HCT116 (cell line): ENCODE measurements around the gene CAP2. TPM values are rescaled to one million over a fixed set of nuclear protein-coding genes. Genes with fewer than 3 reads are reported as not detected.

Experiments used
- ATAC-seq: fragments of 200-7000 bp; cut with Tn5 transposase; 2 replicates; pipeline ENCODE4 v1.9.1; 2020; ENCODE audit warnings: mild to moderate bottlenecking, moderate library complexity
- BruUV-seq: library from RNA; stranded (reverse); fragments of 400-500 nt; replicated peaks from 2 replicates; lab custom pipeline; 2021; lab: Mats Ljungman, UMichigan
- CTCF ChIA-PET: fragments of 300-600 bp; sonication (Branson Sonifier 250); formaldehyde crosslinking; loops from one replicate; lab custom pipeline; 2021; ENCODE audit warnings: antibody characterized with exemption; lab: Charles Lee
- POLR2A ChIA-PET: fragments of 300-600, 350-600 bp; sonication (Branson Sonifier 250); formaldehyde crosslinking; loops from one replicate; lab custom pipeline; 2021; ENCODE audit warnings: antibody characterized with exemption; lab: Charles Lee
- RAD21 ChIA-PET, 2 experiments: fragments of 300-600 bp; sonication (Branson Sonifier 250); formaldehyde crosslinking; loops; one replicate each; lab custom pipeline; 2023; ENCODE audit warnings: low total read pairs in 2 of 2; ENCODE audit not compliant: uncharacterized antibody in 2 of 2, unreplicated experiment in 2 of 2, low non-redundant PET in 1 of 2; lab: Charles Lee
- DNase-seq: peaks from one replicate; pipeline ENCODE4 v3.0.0-alpha.2; 2010; ENCODE audit warnings: low read depth, low spot score
- H2AFZ ChIP-seq: fragments of 200-600 bp; shearing (Covaris generic), sonication (generic); 2 replicates; pipeline ENCODE4 v1.6.1; 2017; ENCODE audit warnings: low read depth, mixed run types, mixed read lengths, antibody characterized with exemption, low read length; ENCODE audit not compliant: poor library complexity, severe bottlenecking
- H3K27ac ChIP-seq: 2 replicates; pipeline ENCODE4 v1.5.1; 2012; ENCODE audit warnings: low read depth, low read length
- H3K27me3 ChIP-seq: fragments of 200-600 bp; sonication (generic); 2 replicates; pipeline ENCODE4 v1.6.1; 2016; ENCODE audit warnings: mixed run types, low read length, mixed read lengths; ENCODE audit not compliant: insufficient read depth
- H3K36me3 ChIP-seq, 2 experiments: fragments of 200-500 bp in 1 of 2; fragments of 200-600 bp in 1 of 2; sonication (Bioruptor generic) in 1 of 2; sonication (generic) in 1 of 2; 2 replicates each; pipeline versions ENCODE4 v1.5.1 to v1.6.1; 2014 to 2016; ENCODE audit warnings: low read length in 2 of 2, inconsistent platforms in 1 of 2, mixed read lengths in 1 of 2, mixed run types in 1 of 2; ENCODE audit not compliant: insufficient read depth in 2 of 2, control insufficient read depth in 1 of 2
- H3K4me1 ChIP-seq, 2 experiments: fragments of 200-600 bp in 1 of 2; sonication (generic) in 1 of 2; 2 replicates each; pipeline versions ENCODE4 v1.5.1 to v1.6.1; 2012 to 2017; ENCODE audit warnings: low read length in 2 of 2, inconsistent platforms in 1 of 2, mild to moderate bottlenecking in 1 of 2, mixed read lengths in 1 of 2, mixed run types in 1 of 2, moderate library complexity in 1 of 2; ENCODE audit not compliant: insufficient read depth in 2 of 2, control insufficient read depth in 1 of 2
- H3K4me2 ChIP-seq: fragments of 200-600 bp; sonication (generic); 2 replicates; pipeline ENCODE4 v1.6.1; 2017; ENCODE audit warnings: mixed run types, low read length, mixed read lengths
- H3K4me3 ChIP-seq, 2 experiments: fragments of 200-600 bp in 1 of 2; sonication (generic) in 1 of 2; replicated peaks in 1 of 2; 2 replicates each; pipeline ENCODE4 v1.5.1; 2011 to 2016; ENCODE audit warnings: low read length in 2 of 2, control low read depth in 1 of 2, low read depth in 1 of 2, mild to moderate bottlenecking in 1 of 2, mixed read lengths in 1 of 2, mixed run types in 1 of 2
- H3K79me2 ChIP-seq: fragments of 200-600 bp; sonication (generic); 2 replicates; pipeline ENCODE4 v1.6.1; 2017; ENCODE audit warnings: mild to moderate bottlenecking, mixed run types, low read length, moderate library complexity, mixed read lengths; ENCODE audit not compliant: insufficient read depth
- H3K9ac ChIP-seq: fragments of 200-600 bp; sonication (generic); 2 replicates; pipeline ENCODE4 v1.6.1; 2016; ENCODE audit warnings: low read length, mixed read lengths
- H3K9me2 ChIP-seq: fragments of 200-600 bp; sonication (generic), shearing (Covaris generic); 2 replicates; pipeline ENCODE4 v1.6.1; 2017; ENCODE audit warnings: mixed run types, mild to moderate bottlenecking, moderate library complexity; ENCODE audit not compliant: insufficient read depth
- H3K9me3 ChIP-seq, 2 experiments: fragments of 200-500 bp in 1 of 2; fragments of 200-600 bp in 1 of 2; sonication (Bioruptor generic) in 1 of 2; sonication (generic) in 1 of 2; 2 replicates each; pipeline ENCODE4 v1.6.1; 2014 to 2017; ENCODE audit warnings: low read length in 2 of 2, mixed read lengths in 2 of 2, inconsistent platforms in 1 of 2, low read depth in 1 of 2, mild to moderate bottlenecking in 1 of 2, mixed run types in 1 of 2, moderate library complexity in 1 of 2; ENCODE audit not compliant: control insufficient read depth in 1 of 2, insufficient read depth in 1 of 2
- H4K20me1 ChIP-seq: fragments of 200-600 bp; sonication (generic), shearing (Covaris generic); 2 replicates; pipeline ENCODE4 v1.6.1; 2017; ENCODE audit warnings: mixed run types, mild to moderate bottlenecking, moderate library complexity; ENCODE audit not compliant: insufficient read depth
- ATF3 ChIP-seq: IDR thresholded peaks from 2 replicates; pipeline ENCODE4 v1.6.1; 2012
- CBX3 ChIP-seq: IDR thresholded peaks from 2 replicates; pipeline ENCODE4 v1.6.1; 2012; ENCODE audit warnings: low read depth
- EGR1 ChIP-seq: IDR thresholded peaks from 2 replicates; pipeline ENCODE4 v1.6.1; 2012; ENCODE audit warnings: low read depth
- ELF1 ChIP-seq: IDR thresholded peaks from 2 replicates; pipeline ENCODE4 v1.6.1; 2012; ENCODE audit warnings: low read depth, borderline replicate concordance
- EZH2 ChIP-seq: fragments of 200-600 bp; sonication (generic); IDR thresholded peaks from 2 replicates; pipeline ENCODE4 v1.6.1; 2017; ENCODE audit warnings: antibody characterized with exemption, mixed run types
- EZH2phosphoT487 ChIP-seq: fragments of 200-600 bp; IDR thresholded peaks from 2 replicates; pipeline ENCODE4 v1.6.1; 2018; ENCODE audit warnings: antibody characterized with exemption, borderline replicate concordance
- FOSL1 ChIP-seq: IDR thresholded peaks from 2 replicates; pipeline ENCODE4 v1.6.1; 2012; ENCODE audit warnings: low read depth
- POLR2A ChIP-seq: IDR thresholded peaks from 2 replicates; pipeline ENCODE4 v1.7.0; 2011; ENCODE audit warnings: borderline replicate concordance; ENCODE audit not compliant: insufficient read depth, insufficient read length; ENCODE audit errors: extremely low read depth
- RAD21 ChIP-seq: IDR thresholded peaks from 2 replicates; pipeline ENCODE4 v1.6.1; 2012; ENCODE audit warnings: low read depth, mild to moderate bottlenecking
- SIN3A ChIP-seq: IDR thresholded peaks from 2 replicates; pipeline ENCODE4 v1.6.1; 2012; ENCODE audit warnings: low read depth
- SP1 ChIP-seq: IDR thresholded peaks from 2 replicates; pipeline ENCODE4 v1.6.1; 2012; ENCODE audit warnings: low read depth
- TCF7L2 ChIP-seq: IDR thresholded peaks from 2 replicates; pipeline ENCODE4 v1.7.0; 2011; ENCODE audit warnings: borderline replicate concordance, inconsistent platforms; ENCODE audit not compliant: insufficient read depth, insufficient read length; ENCODE audit errors: extremely low read depth
- YY1 ChIP-seq: IDR thresholded peaks from 2 replicates; pipeline ENCODE4 v1.6.1; 2011; ENCODE audit warnings: low read length, low read depth, moderate library complexity, mild to moderate bottlenecking; ENCODE audit not compliant: insufficient replicate concordance; ENCODE audit errors: extremely low read depth
- ZFX ChIP-seq: fragments of 450-650 bp; IDR thresholded peaks from 2 replicates; pipeline ENCODE4 v1.6.1; 2017
- ZNF274 ChIP-seq: fragments of 200-500 bp; sonication (Bioruptor generic); IDR thresholded peaks from 2 replicates; pipeline ENCODE4 v1.6.1; 2014; ENCODE audit warnings: mild to moderate bottlenecking, low read depth, low read length, inconsistent platforms
- intact Hi-C: fragments of 100-400 bp; cut with micrococcal nuclease; formaldehyde crosslinking; loops from 2 replicates; pipeline ENCODE4 v1.10.0; 2022
- total RNA-seq: library from RNA; stranded (reverse); gene quantifications from one replicate; pipeline ENCODE4 v1.2.1, GENCODE V29; 2021; ENCODE audit not compliant: unreplicated experiment
- TF ChIP-seq, protein P1 (sequence below): IDR thresholded peaks from 2 replicates; pipeline ENCODE4 v1.6.1; 2012; ENCODE audit warnings: low read depth
- TF ChIP-seq, protein P2 (sequence below): IDR thresholded peaks from 2 replicates; pipeline ENCODE4 v1.6.1; 2012
- TF ChIP-seq, protein P3 (sequence below), 3 experiments: fragments of 200-600 bp in 1 of 3; sonication (generic) in 1 of 3; IDR thresholded peaks in 2 of 3; conservative IDR thresholded peaks in 1 of 3; 2 replicates each; pipeline ENCODE4 v1.5.1; 2012 to 2017; ENCODE audit warnings: low read depth in 2 of 3, low read length in 2 of 3, antibody characterized with exemption in 1 of 3, borderline replicate concordance in 1 of 3, control low read depth in 1 of 3, mild to moderate bottlenecking in 1 of 3, mixed read lengths in 1 of 3, mixed run types in 1 of 3, moderate library complexity in 1 of 3; ENCODE audit not compliant: insufficient read depth in 1 of 3
- TF ChIP-seq, protein P4 (sequence below): IDR thresholded peaks from 2 replicates; pipeline ENCODE4 v1.6.1; 2011; ENCODE audit warnings: mild to moderate bottlenecking, low read length, moderate library complexity; ENCODE audit not compliant: insufficient replicate concordance; ENCODE audit errors: extremely low read depth

CAP2 gene
- total RNA-seq, 1 experiment from 2014 or later = 3.8 TPM

DNA sequence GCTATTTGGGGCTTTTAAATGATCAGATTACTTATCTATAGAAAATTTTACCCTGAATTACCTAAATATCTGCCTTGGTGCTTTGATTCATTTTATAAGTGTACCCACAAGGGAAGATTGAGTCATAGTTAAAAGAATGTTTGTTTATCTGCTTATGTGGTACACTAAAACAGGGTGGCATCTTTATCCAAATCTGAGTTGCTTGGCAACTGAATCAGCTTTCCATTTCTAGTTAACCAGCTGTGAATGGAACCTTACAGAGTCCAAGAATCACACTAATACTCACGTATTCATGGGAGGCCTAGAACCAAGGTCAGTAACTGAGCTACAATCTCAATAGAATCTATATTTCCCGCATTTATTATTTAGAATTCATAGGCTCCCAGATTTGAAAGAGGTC, 44.0 kb upstream of the CAP2 start:
- intact Hi-C loops = no loop called here
- CTCF ChIA-PET = no interaction called here
- Histone ChIP-seq H3K79me2 (no peaks in the 10 kb centered on the region), H3K4me1 (peaks cover 12 to 32% of the 10 kb centered on the region in 2 experiments), H3K27me3 (no peaks in the 10 kb centered on the region), H3K36me3 (no peaks in the 10 kb centered on the region), H2AFZ (no peak overlapping the region), H3K4me3 (no peak overlapping the region), H4K20me1 (no peaks in the 10 kb centered on the region)
- DNase-seq (no peak), ATAC-seq (no peak)
- RAD21 ChIA-PET = no interaction called here
- POLR2A ChIA-PET = no interaction called here
- BruUV-seq = no TSS peak
- TF ChIP-seq RAD21 (no peak), ZNF274 (no peak), EGR1 (no peak), ZFX (no peak), SP1 (no peak), EZH2phosphoT487 (no peak), ATF3 (no peak), CBX3 (no peak), FOSL1 (no peak), YY1 (no peak), EZH2 (no peak), SIN3A (no peak), TCF7L2 (no peak), POLR2A (no peak), ELF1 (no peak)
- TF ChIP-seq, protein P1, sequence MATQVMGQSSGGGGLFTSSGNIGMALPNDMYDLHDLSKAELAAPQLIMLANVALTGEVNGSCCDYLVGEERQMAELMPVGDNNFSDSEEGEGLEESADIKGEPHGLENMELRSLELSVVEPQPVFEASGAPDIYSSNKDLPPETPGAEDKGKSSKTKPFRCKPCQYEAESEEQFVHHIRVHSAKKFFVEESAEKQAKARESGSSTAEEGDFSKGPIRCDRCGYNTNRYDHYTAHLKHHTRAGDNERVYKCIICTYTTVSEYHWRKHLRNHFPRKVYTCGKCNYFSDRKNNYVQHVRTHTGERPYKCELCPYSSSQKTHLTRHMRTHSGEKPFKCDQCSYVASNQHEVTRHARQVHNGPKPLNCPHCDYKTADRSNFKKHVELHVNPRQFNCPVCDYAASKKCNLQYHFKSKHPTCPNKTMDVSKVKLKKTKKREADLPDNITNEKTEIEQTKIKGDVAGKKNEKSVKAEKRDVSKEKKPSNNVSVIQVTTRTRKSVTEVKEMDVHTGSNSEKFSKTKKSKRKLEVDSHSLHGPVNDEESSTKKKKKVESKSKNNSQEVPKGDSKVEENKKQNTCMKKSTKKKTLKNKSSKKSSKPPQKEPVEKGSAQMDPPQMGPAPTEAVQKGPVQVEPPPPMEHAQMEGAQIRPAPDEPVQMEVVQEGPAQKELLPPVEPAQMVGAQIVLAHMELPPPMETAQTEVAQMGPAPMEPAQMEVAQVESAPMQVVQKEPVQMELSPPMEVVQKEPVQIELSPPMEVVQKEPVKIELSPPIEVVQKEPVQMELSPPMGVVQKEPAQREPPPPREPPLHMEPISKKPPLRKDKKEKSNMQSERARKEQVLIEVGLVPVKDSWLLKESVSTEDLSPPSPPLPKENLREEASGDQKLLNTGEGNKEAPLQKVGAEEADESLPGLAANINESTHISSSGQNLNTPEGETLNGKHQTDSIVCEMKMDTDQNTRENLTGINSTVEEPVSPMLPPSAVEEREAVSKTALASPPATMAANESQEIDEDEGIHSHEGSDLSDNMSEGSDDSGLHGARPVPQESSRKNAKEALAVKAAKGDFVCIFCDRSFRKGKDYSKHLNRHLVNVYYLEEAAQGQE = no peak
- TF ChIP-seq, protein P2, sequence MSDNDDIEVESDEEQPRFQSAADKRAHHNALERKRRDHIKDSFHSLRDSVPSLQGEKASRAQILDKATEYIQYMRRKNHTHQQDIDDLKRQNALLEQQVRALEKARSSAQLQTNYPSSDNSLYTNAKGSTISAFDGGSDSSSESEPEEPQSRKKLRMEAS = no peak
- TF ChIP-seq, protein P3, sequence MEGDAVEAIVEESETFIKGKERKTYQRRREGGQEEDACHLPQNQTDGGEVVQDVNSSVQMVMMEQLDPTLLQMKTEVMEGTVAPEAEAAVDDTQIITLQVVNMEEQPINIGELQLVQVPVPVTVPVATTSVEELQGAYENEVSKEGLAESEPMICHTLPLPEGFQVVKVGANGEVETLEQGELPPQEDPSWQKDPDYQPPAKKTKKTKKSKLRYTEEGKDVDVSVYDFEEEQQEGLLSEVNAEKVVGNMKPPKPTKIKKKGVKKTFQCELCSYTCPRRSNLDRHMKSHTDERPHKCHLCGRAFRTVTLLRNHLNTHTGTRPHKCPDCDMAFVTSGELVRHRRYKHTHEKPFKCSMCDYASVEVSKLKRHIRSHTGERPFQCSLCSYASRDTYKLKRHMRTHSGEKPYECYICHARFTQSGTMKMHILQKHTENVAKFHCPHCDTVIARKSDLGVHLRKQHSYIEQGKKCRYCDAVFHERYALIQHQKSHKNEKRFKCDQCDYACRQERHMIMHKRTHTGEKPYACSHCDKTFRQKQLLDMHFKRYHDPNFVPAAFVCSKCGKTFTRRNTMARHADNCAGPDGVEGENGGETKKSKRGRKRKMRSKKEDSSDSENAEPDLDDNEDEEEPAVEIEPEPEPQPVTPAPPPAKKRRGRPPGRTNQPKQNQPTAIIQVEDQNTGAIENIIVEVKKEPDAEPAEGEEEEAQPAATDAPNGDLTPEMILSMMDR (IDR thresholded peaks at IDR 0.05 in 2 of 3, conservative IDR thresholded peaks at IDR 0.05 in 1 of 3; ENCODE audit: borderline replicate concordance in 1 of 3, insufficient read depth in 1 of 3, low read depth in 2 of 3, low read length in 2 of 3) = no peak
- TF ChIP-seq, protein P4, sequence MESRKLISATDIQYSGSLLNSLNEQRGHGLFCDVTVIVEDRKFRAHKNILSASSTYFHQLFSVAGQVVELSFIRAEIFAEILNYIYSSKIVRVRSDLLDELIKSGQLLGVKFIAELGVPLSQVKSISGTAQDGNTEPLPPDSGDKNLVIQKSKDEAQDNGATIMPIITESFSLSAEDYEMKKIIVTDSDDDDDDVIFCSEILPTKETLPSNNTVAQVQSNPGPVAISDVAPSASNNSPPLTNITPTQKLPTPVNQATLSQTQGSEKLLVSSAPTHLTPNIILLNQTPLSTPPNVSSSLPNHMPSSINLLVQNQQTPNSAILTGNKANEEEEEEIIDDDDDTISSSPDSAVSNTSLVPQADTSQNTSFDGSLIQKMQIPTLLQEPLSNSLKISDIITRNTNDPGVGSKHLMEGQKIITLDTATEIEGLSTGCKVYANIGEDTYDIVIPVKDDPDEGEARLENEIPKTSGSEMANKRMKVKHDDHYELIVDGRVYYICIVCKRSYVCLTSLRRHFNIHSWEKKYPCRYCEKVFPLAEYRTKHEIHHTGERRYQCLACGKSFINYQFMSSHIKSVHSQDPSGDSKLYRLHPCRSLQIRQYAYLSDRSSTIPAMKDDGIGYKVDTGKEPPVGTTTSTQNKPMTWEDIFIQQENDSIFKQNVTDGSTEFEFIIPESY = no peak
- TF ChIP-seq, all 23 proteins: peak for 0
- Histone ChIP-seq H3K9me2 (no peaks in the 10 kb centered on the region), H3K9ac (no peak overlapping the region), H3K9me3 (no peaks in the 10 kb centered on the region), H3K4me2 (no peak overlapping the region), H3K27ac (no peak overlapping the region)
